ENCODE data around the gene CDT1. TPM values are rescaled to one million over a fixed set of nuclear protein-coding genes. Genes with fewer than 3 reads are reported as not detected.

Gene CDT1
- total and polyA plus RNA-seq, 8 donors = 1.5 to 147 (median 5.7) TPM

DNA sequence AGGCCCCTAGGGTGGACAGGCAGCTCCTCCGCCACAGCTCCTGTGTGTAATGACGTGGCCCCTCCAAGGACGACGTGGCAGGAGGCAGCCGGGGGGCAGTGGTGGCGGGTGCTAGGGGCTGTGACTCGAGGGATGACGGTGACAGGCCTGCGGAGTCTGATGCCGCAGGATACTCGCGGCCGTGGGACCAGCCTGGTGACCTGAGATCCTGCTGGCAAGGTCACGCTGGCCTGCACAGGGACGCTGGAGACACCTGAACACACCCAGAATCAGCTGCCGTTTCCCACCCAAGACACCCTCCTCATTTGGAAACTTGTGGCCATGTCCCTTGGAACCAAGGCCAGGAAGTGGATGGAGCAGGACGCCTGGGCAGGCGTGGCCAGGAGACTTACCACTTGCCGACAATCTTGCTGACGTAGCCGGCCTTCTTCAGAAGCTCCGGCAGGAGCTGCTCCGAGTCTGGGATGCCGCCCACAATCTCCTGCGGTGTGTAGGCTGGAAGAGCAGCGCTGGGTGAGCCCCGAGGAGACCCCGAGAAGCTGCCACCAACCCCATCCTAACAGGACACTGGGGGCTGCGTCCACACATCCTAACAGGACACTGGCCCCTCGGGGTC, 37.1 kb downstream of the CDT1 start:
- no peak overlapping the region for H3K27ac ChIP-seq
- TF ChIP-seq POLR2AphosphoS5 (IDR thresholded peaks at IDR 0.05) (no peak), CTCF (IDR thresholded peaks at IDR 0.05) (no peak), EP300 (IDR thresholded peaks at IDR 0.05) (no peak), POLR2A (IDR thresholded peaks at IDR 0.05) (no peak)
- H3K27me3 ChIP-seq = no peaks in the 10 kb centered on the region
- H3K4me1 ChIP-seq = no peaks in the 10 kb centered on the region
- intact Hi-C loops (cut with DNase I; ENCODE audit: low total_unique reads) = no loop called here
- H3K9me3 ChIP-seq = no peaks in the 10 kb centered on the region
- no peak for DNase-seq
- WGBS, 5 donors = 85 to 97% (median 94%) methylated on average over 26 to 30 of the region's 30 CpGs
- H3K4me3 ChIP-seq = no peak overlapping the region
- peaks cover 9 to 80% (median 64%) of the 10 kb centered on the region in 4 donors for H3K36me3 ChIP-seq

GRCh38 chr16:88841521-88842307, 38.1 kb downstream of the CDT1 start:
- H3K36me3 ChIP-seq = peaks cover 9 to 73% (median 58%) of the 10 kb centered on the region in 4 donors
- intact Hi-C loops (cut with DNase I; ENCODE audit: low total_unique reads) = no loop called here
- no peaks in the 10 kb centered on the region for H3K27me3 ChIP-seq
- no peak overlapping the region for H3K27ac ChIP-seq
- peak in 1 of 2 donors; percentile 30 for DNase-seq
- H3K4me1 ChIP-seq = no peaks in the 10 kb centered on the region
- WGBS, 5 donors = 78 to 94% (median 85%) methylated on average over 29 to 40 of the region's 40 CpGs
- H3K4me3 ChIP-seq = no peak overlapping the region
- no peak for TF ChIP-seq EP300 (IDR thresholded peaks at IDR 0.05)
- TF ChIP-seq CTCF (IDR thresholded peaks at IDR 0.05) = no peak
- no peak for TF ChIP-seq POLR2A (IDR thresholded peaks at IDR 0.05)
- TF ChIP-seq POLR2AphosphoS5 (IDR thresholded peaks at IDR 0.05) = no peak
- H3K9me3 ChIP-seq = no peaks in the 10 kb centered on the region

- H3K36me3 ChIP-seq = peaks cover 9 to 74% (median 59%) of the 10 kb centered on the region in 4 donors
- no peak for DNase-seq
- no peaks in the 10 kb centered on the region for H3K4me1 ChIP-seq
- intact Hi-C loops (cut with DNase I; ENCODE audit: low total_unique reads) = no loop called here
- 86 to 95% (median 92%) methylated on average over 13 to 15 of the region's 15 CpGs for WGBS, 5 donors
- no peak overlapping the region for H3K4me3 ChIP-seq
- H3K27ac ChIP-seq = no peak overlapping the region
- TF ChIP-seq POLR2A (IDR thresholded peaks at IDR 0.05) (no peak), POLR2AphosphoS5 (IDR thresholded peaks at IDR 0.05) (no peak)
- no peaks in the 10 kb centered on the region for H3K9me3 ChIP-seq
- H3K27me3 ChIP-seq = no peaks in the 10 kb centered on the region
Observed at GRCh38 chr16:88842308-88842756, 38.7 kb downstream of the CDT1 start.

- 93 to 97% (median 95%) methylated on average over 18 to 25 of the region's 25 CpGs for WGBS, 5 donors
- no peaks in the 10 kb centered on the region for H3K27me3 ChIP-seq
- H3K9me3 ChIP-seq = no peaks in the 10 kb centered on the region
- peaks cover 9 to 74% (median 61%) of the 10 kb centered on the region in 4 donors for H3K36me3 ChIP-seq
- no peak overlapping the region for H3K27ac ChIP-seq
- H3K4me1 ChIP-seq = no peaks in the 10 kb centered on the region
- no peak overlapping the region for H3K4me3 ChIP-seq
- TF ChIP-seq EP300 (IDR thresholded peaks at IDR 0.05) = no peak
- TF ChIP-seq POLR2A (IDR thresholded peaks at IDR 0.05) = no peak
- no peak for TF ChIP-seq CTCF (IDR thresholded peaks at IDR 0.05)
- TF ChIP-seq POLR2AphosphoS5 (IDR thresholded peaks at IDR 0.05) = no peak
- intact Hi-C loops (cut with DNase I; ENCODE audit: low total_unique reads) = no loop called here
- no peak for DNase-seq
Observed at GRCh38 chr16:88842806-88843205, 39.2 kb downstream of the CDT1 start.
